Esophagus squamous epithelium (tissue), 5 donors: ENCODE results near the gene B9D2. TPM values are rescaled to one million over a fixed set of nuclear protein-coding genes. Genes with fewer than 3 reads are reported as not detected.

Experiments used
- DNase-seq: peaks from one replicate; lab custom pipeline; 2025; lab: John Stamatoyannopoulos, UW
- H3K27ac ChIP-seq, 4 donors: fragments of 200-600 bp; sonication (generic); one replicate each; pipeline ENCODE4 v1.5.1; 2016 to 2019; ENCODE audit warnings: mild to moderate bottlenecking in 1 of 4
- H3K27me3 ChIP-seq, 4 donors: fragments of 200-600 bp; sonication (generic); 1 replicate in 3 of 4; 2 replicates in 1 of 4; pipeline versions ENCODE4 v1.5.1 to v1.6.0; 2017 to 2021; ENCODE audit warnings: antibody characterized with exemption in 1 of 4
- H3K36me3 ChIP-seq, 3 donors: fragments of 200-600 bp; sonication (generic); one replicate each; pipeline ENCODE4 v1.5.1; 2016 to 2019
- H3K4me1 ChIP-seq, 3 donors: fragments of 200-600 bp; sonication (generic); one replicate each; pipeline ENCODE4 v1.5.1; 2017 to 2019
- H3K4me3 ChIP-seq, 4 donors: fragments of 200-600 bp; sonication (generic); 1 replicate in 3 of 4; 2 replicates in 1 of 4; pipeline ENCODE4 v1.5.1; 2016 to 2019; ENCODE audit warnings: mild to moderate bottlenecking in 2 of 4, moderate library complexity in 1 of 4
- H3K9me3 ChIP-seq, 3 donors: fragments of 200-600 bp; sonication (generic); one replicate each; pipeline ENCODE4 v1.5.1; 2016 to 2019
- CTCF ChIP-seq, 6 experiments: fragments of 450-650 bp in 4 of 6; fragments of 200-600 bp in 2 of 6; sonication (generic) in 2 of 6; IDR thresholded peaks; one replicate each; pipeline ENCODE4 v1.5.1; 2016 to 2019; ENCODE audit warnings: antibody characterized with exemption in 6 of 6, mild to moderate bottlenecking in 4 of 6, moderate library complexity in 4 of 6
- POLR2A ChIP-seq, 4 donors: fragments of 450-650 bp; IDR thresholded peaks; one replicate each; pipeline ENCODE4 v1.6.1; 2017; ENCODE audit warnings: antibody characterized with exemption in 4 of 4, mild to moderate bottlenecking in 4 of 4, moderate library complexity in 3 of 4
- WGBS, 2 donors: methylation state at CpG; one replicate each; pipeline ENCODE4 v1.1.5; 2018; 5-methylcytosine and 5-hydroxymethylcytosine counted together
- intact Hi-C: fragments of 100-400 bp; cut with DNase I; formaldehyde crosslinking; loops from one replicate; pipeline ENCODE4 v1.15.0; 2022
- total RNA-seq, 4 donors: library from RNA; depleted of rRNA; stranded (reverse); fragments of >200 nt; gene quantifications; one replicate each; pipeline ENCODE4 v1.1.0, GENCODE V29; 2016
- donor health status: DM: yes; HTN: yes; CAD: no.

Gene B9D2
- total RNA-seq, 4 donors from 2014 or later = 2.5 to 4.6 (median 3.7) TPM

GRCh38 chr19:41323430-41324125, 40.4 kb downstream of the B9D2 start:
- DNase-seq = no peak
- intact Hi-C loops = no loop called here
- H3K36me3 ChIP-seq = peaks cover 14 to 47% (median 21%) of the 10 kb centered on the region in 3 donors
- peak overlapping the region; percentile 59 to 93 (median 87) for H3K27ac ChIP-seq
- no peak overlapping the region for H3K4me3 ChIP-seq
- H3K9me3 ChIP-seq = no peaks in the 10 kb centered on the region
- H3K4me1 ChIP-seq = peaks cover 50 to 77% (median 68%) of the 10 kb centered on the region in 3 donors
- WGBS, 2 donors = 27 to 44% methylated on average over 4 to 5 of the region's 16 CpGs
- H3K27me3 ChIP-seq = no peaks in the 10 kb centered on the region
- TF ChIP-seq POLR2A (IDR thresholded peaks at IDR 0.05) = no peak
- TF ChIP-seq CTCF (IDR thresholded peaks at IDR 0.05) = no peak

DNA sequence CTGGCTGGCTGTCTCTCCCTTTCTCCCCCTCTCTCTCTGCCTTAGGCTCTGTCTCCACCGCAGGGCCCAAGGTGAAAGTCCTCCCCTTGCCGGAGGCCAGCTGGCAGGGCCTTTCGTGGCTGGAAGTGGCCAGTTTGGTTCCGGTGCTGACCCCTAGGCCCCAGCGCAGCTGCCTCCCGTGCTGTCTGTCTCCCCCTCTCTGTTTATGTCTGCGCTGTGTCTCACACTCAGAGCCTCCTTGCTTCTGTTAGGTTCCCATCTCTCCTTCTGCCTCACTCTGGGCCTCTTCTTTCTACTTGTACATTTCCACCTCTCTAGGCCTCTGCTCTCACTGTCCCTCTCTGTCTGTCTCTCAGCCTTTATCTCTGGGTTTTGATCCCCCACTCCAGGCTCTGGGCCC, 40.9 kb downstream of the B9D2 start:
- no peaks in the 10 kb centered on the region for H3K27me3 ChIP-seq
- DNase-seq = no peak
- H3K4me3 ChIP-seq = no peak overlapping the region
- peak overlapping the region; percentile 59 to 93 (median 87) for H3K27ac ChIP-seq
- peaks cover 14 to 52% (median 27%) of the 10 kb centered on the region in 3 donors for H3K36me3 ChIP-seq
- WGBS, 2 donors = 50 to 69% methylated on average over 5 to 7 of the region's 7 CpGs
- H3K9me3 ChIP-seq = no peaks in the 10 kb centered on the region
- H3K4me1 ChIP-seq = peaks cover 44 to 71% (median 63%) of the 10 kb centered on the region in 3 donors
- intact Hi-C loops = no loop called here
- TF ChIP-seq POLR2A (IDR thresholded peaks at IDR 0.05) (no peak), CTCF (IDR thresholded peaks at IDR 0.05) (no peak)

- no peak overlapping the region for H3K4me3 ChIP-seq
- no peaks in the 10 kb centered on the region for H3K27me3 ChIP-seq
- H3K9me3 ChIP-seq = no peaks in the 10 kb centered on the region
- peak overlapping the region; percentile 59 to 93 (median 87) for H3K27ac ChIP-seq
- no peak for DNase-seq
- peaks cover 39 to 65% (median 58%) of the 10 kb centered on the region in 3 donors for H3K4me1 ChIP-seq
- no peak for TF ChIP-seq POLR2A (IDR thresholded peaks at IDR 0.05)
- TF ChIP-seq CTCF (IDR thresholded peaks at IDR 0.05) = no peak
- H3K36me3 ChIP-seq = peaks cover 14 to 58% (median 27%) of the 10 kb centered on the region in 3 donors
- 94 to 97% methylated on average over 8 to 9 of the region's 11 CpGs for WGBS, 2 donors
- intact Hi-C loops = no loop called here
Measured at GRCh38 chr19:41322451-41322850, 41.5 kb downstream of the B9D2 start.

GRCh38 chr19:41321600-41322270, 42.2 kb downstream of the B9D2 start:
- DNase-seq = no peak
- no peak overlapping the region for H3K4me3 ChIP-seq
- intact Hi-C loops = no loop called here
- H3K9me3 ChIP-seq = no peaks in the 10 kb centered on the region
- no peaks in the 10 kb centered on the region for H3K27me3 ChIP-seq
- WGBS, 2 donors = 72 to 85% methylated on average over 6 to 7 of the region's 10 CpGs
- H3K36me3 ChIP-seq = peaks cover 16 to 65% (median 29%) of the 10 kb centered on the region in 3 donors
- H3K27ac ChIP-seq = peak overlapping the region; percentile 59 to 93 (median 87)
- peak in 5 of 6 experiments; percentile 7 to 48 (median 39) for TF ChIP-seq CTCF (IDR thresholded peaks at IDR 0.05)
- no peak for TF ChIP-seq POLR2A (IDR thresholded peaks at IDR 0.05)
- peaks cover 31 to 58% (median 52%) of the 10 kb centered on the region in 3 donors for H3K4me1 ChIP-seq

DNA sequence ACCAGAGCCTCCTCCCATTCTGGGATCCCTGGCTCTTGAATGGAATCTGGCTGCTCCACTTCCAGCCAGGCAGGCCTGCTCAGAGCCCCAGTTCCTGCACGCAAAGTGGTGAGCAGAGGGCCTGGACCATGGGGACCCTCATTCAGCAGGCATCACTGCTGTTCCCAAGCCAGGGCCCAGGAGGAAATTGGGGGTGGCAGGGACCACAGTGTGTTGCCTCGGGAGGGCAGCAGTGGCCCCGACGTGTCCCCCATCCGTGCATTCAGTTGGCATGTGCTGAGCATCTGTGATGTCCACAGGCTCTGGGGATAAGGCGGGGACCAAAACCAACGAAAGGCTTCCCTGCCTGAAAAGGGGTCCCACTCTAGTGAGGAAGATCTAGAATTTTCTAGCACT, 42.7 kb downstream of the B9D2 start:
- no peak for DNase-seq
- Histone ChIP-seq H3K9me3 (no peaks in the 10 kb centered on the region), H3K36me3 (peaks cover 21 to 71% (median 34%) of the 10 kb centered on the region in 3 donors), H3K4me3 (no peak overlapping the region), H3K4me1 (peaks cover 26 to 53% (median 46%) of the 10 kb centered on the region in 3 donors), H3K27ac (peak overlapping the region in 3 of 4 donors; percentile 85 to 93 (median 89)), H3K27me3 (no peaks in the 10 kb centered on the region)
- intact Hi-C loops = no loop called here
- TF ChIP-seq CTCF (IDR thresholded peaks at IDR 0.05) (no peak), POLR2A (IDR thresholded peaks at IDR 0.05) (no peak)
- 77 to 92% methylated on average over 2 to 6 of the region's 7 CpGs for WGBS, 2 donors
